ENCODE data around the gene PIBF1.
A peak's percentile ranks its signal among the peaks of the same experiment; 100 is the strongest.
"Not testable (repeated sequence)": the region's sequence is repeated elsewhere in the genome, so short reads cannot be mapped to it uniquely, and the experiment has no call there.

PIBF1 gene

GRCh38 chr13:73035660-73036059, 253.7 kb downstream of the PIBF1 start:
- no peak for DNase-seq

GRCh38 chr13:73036566-73036965, 254.6 kb downstream of the PIBF1 start:
- no peak for DNase-seq

- DNase-seq: no peak
Observed at GRCh38 chr13:73038064-73038463, 256.1 kb downstream of the PIBF1 start.

GRCh38 chr13:73039201-73040108, 257.5 kb downstream of the PIBF1 start:
- no peak for DNase-seq

- DNase-seq: no peak
Observed at GRCh38 chr13:73040484-73040883, 258.6 kb downstream of the PIBF1 start.

- DNase-seq: no peak
Observed at GRCh38 chr13:73040968-73041596, 259.1 kb downstream of the PIBF1 start.

- no peak for DNase-seq
Observed at GRCh38 chr13:73045031-73045430, 263.1 kb downstream of the PIBF1 start.

- DNase-seq: not testable (repeated sequence)
Observed at GRCh38 chr13:73048615-73049014, 266.7 kb downstream of the PIBF1 start.

- DNase-seq: no peak
Observed at GRCh38 chr13:73054712-73055111, 272.8 kb downstream of the PIBF1 start.

- no peak for DNase-seq
Observed at GRCh38 chr13:73055813-73056564, 274.1 kb downstream of the PIBF1 start.

- no peak for DNase-seq
Observed at GRCh38 chr13:73056565-73056962, 274.6 kb downstream of the PIBF1 start.

- DNase-seq: no peak
Observed at GRCh38 chr13:73057284-73058063, 275.5 kb downstream of the PIBF1 start.

GRCh38 chr13:73058064-73058313, 276.1 kb downstream of the PIBF1 start:
- DNase-seq: no peak

- DNase-seq: no peak
Observed at GRCh38 chr13:73058432-73058735, 276.5 kb downstream of the PIBF1 start.

- DNase-seq: peak; percentile 86
Observed at GRCh38 chr13:73058736-73059459, 277.0 kb downstream of the PIBF1 start, which contains the start of gene KLF5. Gene KLF5, plus strand, starts transcription at chr13:73059005. Its CDS starts 323 bp downstream, at chr13:73059328.

GRCh38 chr13:73059460-73060250, 277.7 kb downstream of the PIBF1 start:
- DNase-seq: peak; percentile 45

- DNase-seq: no peak
Observed at GRCh38 chr13:73060251-73061160, 278.6 kb downstream of the PIBF1 start.

- DNase-seq: no peak
Observed at GRCh38 chr13:73061473-73061872, 279.5 kb downstream of the PIBF1 start.

- DNase-seq: no peak
Observed at GRCh38 chr13:73061876-73062275, 279.9 kb downstream of the PIBF1 start.

- DNase-seq: no peak
Observed at GRCh38 chr13:73062468-73062867, 280.5 kb downstream of the PIBF1 start.

Data from NCI-H510A (cell line).